PC-3 (cell line): ENCODE data around the gene FAM83E. TPM values are rescaled to one million over a fixed set of nuclear protein-coding genes. Genes with fewer than 3 reads are reported as not detected.
A peak's percentile ranks its signal among the peaks of the same experiment; 100 is the strongest.

Source experiments
- ATAC-seq: fragments of 200-7000 bp; cut with Tn5 transposase; 2 replicates; pipeline ENCODE4 v1.9.1; 2020; ENCODE audit warnings: mild to moderate bottlenecking, moderate library complexity
- BruUV-seq: library from RNA; stranded (reverse); fragments of 400-500 nt; replicated peaks from 2 replicates; lab custom pipeline; 2021; lab: Mats Ljungman, UMichigan
- CTCF ChIA-PET: fragments of 300-600 bp; sonication (Branson Sonifier 250); formaldehyde crosslinking; loops from one replicate; lab custom pipeline; 2022; ENCODE audit warnings: antibody characterized with exemption; lab: Charles Lee
- POLR2A ChIA-PET: fragments of 300-600 bp; sonication (Branson Sonifier 250); formaldehyde crosslinking; loops from one replicate; lab custom pipeline; 2022; ENCODE audit warnings: antibody characterized with exemption; ENCODE audit not compliant: unreplicated experiment; lab: Charles Lee
- DNase-seq: peaks from one replicate; pipeline ENCODE4 v3.0.0-alpha.2; 2015
- H2AFZ ChIP-seq: fragments of 300-600 bp; sonication (generic); 2 replicates; pipeline ENCODE4 v1.6.0; 2016; ENCODE audit warnings: antibody characterized with exemption, low read length
- H3F3A ChIP-seq: fragments of 300-600 bp; sonication (generic); one replicate; pipeline ENCODE4 v1.6.0; 2017; ENCODE audit warnings: antibody characterized with exemption, low read length, control low read depth, mild to moderate bottlenecking; ENCODE audit not compliant: unreplicated experiment
- H3K27ac ChIP-seq: fragments of 300-600 bp; sonication (generic); 2 replicates; pipeline ENCODE4 v1.5.1; 2016; ENCODE audit warnings: mild to moderate bottlenecking, low read length
- H3K27me3 ChIP-seq: fragments of 300-600 bp; sonication (generic); 2 replicates; pipeline ENCODE4 v1.6.1; 2016; ENCODE audit warnings: low read length, mixed read lengths
- H3K36me3 ChIP-seq: fragments of 300-600 bp; sonication (generic); 2 replicates; pipeline ENCODE4 v1.6.1; 2016; ENCODE audit warnings: low read depth, mixed run types, low read length, mixed read lengths
- H3K4me1 ChIP-seq: fragments of 300-600 bp; sonication (generic); 2 replicates; pipeline ENCODE4 v1.5.1; 2016; ENCODE audit warnings: low read length; ENCODE audit not compliant: insufficient read depth
- H3K4me2 ChIP-seq: fragments of 300-600 bp; sonication (generic); 2 replicates; pipeline ENCODE4 v1.6.0; 2016; ENCODE audit warnings: low read length
- H3K4me3 ChIP-seq: fragments of 300-600 bp; sonication (generic); 2 replicates; pipeline ENCODE4 v1.5.1; 2016; ENCODE audit warnings: mild to moderate bottlenecking, low read length, mixed read lengths
- H3K79me2 ChIP-seq: fragments of 300-600 bp; sonication (generic); 2 replicates; pipeline ENCODE4 v1.6.1; 2017; ENCODE audit warnings: low read length, mixed read lengths
- H3K9ac ChIP-seq: fragments of 300-600 bp; sonication (generic); 2 replicates; pipeline ENCODE4 v1.6.0; 2016; ENCODE audit warnings: mild to moderate bottlenecking, low read length
- H3K9me2 ChIP-seq: fragments of 300-600 bp; sonication (generic); replicated peaks from 2 replicates; pipeline ENCODE4 v1.6.1; 2016; ENCODE audit warnings: mixed run types, low read length, mixed read lengths
- H3K9me3 ChIP-seq: fragments of 300-600 bp; sonication (generic); 2 replicates; pipeline ENCODE4 v1.6.1; 2016; ENCODE audit warnings: low read length, mixed read lengths
- H4K20me1 ChIP-seq: fragments of 300-600 bp; sonication (generic); 2 replicates; pipeline ENCODE4 v1.6.1; 2016; ENCODE audit warnings: low read length, mixed read lengths
- EZH2 ChIP-seq: fragments of 300-600 bp; sonication (generic); IDR thresholded peaks from one replicate; pipeline ENCODE4 v1.6.1; 2017; ENCODE audit warnings: antibody characterized with exemption, mild to moderate bottlenecking, low read length; ENCODE audit not compliant: unreplicated experiment
- EZH2phosphoT487 ChIP-seq: fragments of 300-600 bp; sonication (generic); IDR thresholded peaks from 2 replicates; pipeline ENCODE4 v1.6.1; 2018; ENCODE audit warnings: mild to moderate bottlenecking, antibody characterized with exemption, low read length, borderline replicate concordance
- intact Hi-C: fragments of 100-400 bp; cut with micrococcal nuclease; formaldehyde crosslinking; loops from 2 replicates; pipeline ENCODE4 v1.9.0; 2023
- total RNA-seq: library from RNA; depleted of rRNA; stranded (reverse); fragments of >200 nt; gene quantifications from 2 replicates; pipeline ENCODE4 v1.2.3, GENCODE V29; 2014
- TF ChIP-seq, protein P1 (sequence below): fragments of 300-600 bp; sonication (generic); conservative IDR thresholded peaks from 2 replicates; pipeline ENCODE4 v1.5.1; 2017; ENCODE audit warnings: antibody characterized with exemption, low read depth, mild to moderate bottlenecking, low read length

The FAM83E gene
- total RNA-seq, 1 experiment from 2014 or later = 4.6 TPM

DNA sequence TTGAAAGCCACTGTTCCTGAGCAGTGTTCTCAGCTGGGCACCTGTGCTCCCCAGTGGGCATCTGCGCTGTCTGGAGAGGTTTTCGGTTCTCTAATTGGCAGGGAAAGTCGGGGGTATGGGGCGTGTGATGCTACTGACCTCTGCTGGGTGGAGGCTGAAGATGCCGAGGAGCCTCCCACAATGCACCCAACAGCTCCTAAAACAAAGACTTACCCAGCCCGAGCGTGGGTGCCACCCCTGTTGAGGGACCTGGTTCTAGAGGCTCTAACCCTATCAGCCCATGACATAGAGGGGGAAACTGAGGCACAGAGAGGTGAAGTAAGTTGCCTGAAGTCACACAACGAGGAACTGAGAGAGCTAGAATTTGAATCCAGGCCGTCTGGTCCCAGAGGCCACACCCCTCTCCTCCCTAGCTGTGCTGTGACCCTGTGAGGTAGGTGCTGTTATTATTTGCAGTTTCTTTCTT, 6.0 kb downstream of the FAM83E start:
- ATAC-seq (peak; percentile 78), DNase-seq (peak; percentile 35)
- no peak overlapping the region for H3K27ac ChIP-seq
- H3K9me3 ChIP-seq = no peaks in the 10 kb centered on the region
- no peak overlapping the region for H3K9ac ChIP-seq
- H3F3A ChIP-seq = no peaks in the 10 kb centered on the region
- no peak overlapping the region for H3K4me3 ChIP-seq
- no peaks in the 10 kb centered on the region for H4K20me1 ChIP-seq
- H3K27me3 ChIP-seq = no peaks in the 10 kb centered on the region
- no peaks in the 10 kb centered on the region for H3K79me2 ChIP-seq
- no TSS peak for BruUV-seq
- no peaks in the 10 kb centered on the region for H3K36me3 ChIP-seq
- intact Hi-C loops = no loop called here
- no peak for TF ChIP-seq EZH2
- TF ChIP-seq, protein P1, sequence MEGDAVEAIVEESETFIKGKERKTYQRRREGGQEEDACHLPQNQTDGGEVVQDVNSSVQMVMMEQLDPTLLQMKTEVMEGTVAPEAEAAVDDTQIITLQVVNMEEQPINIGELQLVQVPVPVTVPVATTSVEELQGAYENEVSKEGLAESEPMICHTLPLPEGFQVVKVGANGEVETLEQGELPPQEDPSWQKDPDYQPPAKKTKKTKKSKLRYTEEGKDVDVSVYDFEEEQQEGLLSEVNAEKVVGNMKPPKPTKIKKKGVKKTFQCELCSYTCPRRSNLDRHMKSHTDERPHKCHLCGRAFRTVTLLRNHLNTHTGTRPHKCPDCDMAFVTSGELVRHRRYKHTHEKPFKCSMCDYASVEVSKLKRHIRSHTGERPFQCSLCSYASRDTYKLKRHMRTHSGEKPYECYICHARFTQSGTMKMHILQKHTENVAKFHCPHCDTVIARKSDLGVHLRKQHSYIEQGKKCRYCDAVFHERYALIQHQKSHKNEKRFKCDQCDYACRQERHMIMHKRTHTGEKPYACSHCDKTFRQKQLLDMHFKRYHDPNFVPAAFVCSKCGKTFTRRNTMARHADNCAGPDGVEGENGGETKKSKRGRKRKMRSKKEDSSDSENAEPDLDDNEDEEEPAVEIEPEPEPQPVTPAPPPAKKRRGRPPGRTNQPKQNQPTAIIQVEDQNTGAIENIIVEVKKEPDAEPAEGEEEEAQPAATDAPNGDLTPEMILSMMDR = peak; percentile 55
- H2AFZ ChIP-seq = 0 out of 2 replicates have a peak overlapping the region, but pooled peaks have one; percentile 50
- H3K9me2 ChIP-seq = no peaks in the 10 kb centered on the region
- CTCF ChIA-PET = interaction anchor here (0.7 to 1.0 kb wide), 2 partner anchors 25 to 55 kb away, joined by 4 to 5 read pairs; no protein-coding TSS in a partner anchor
- POLR2A ChIA-PET = no interaction called here
- H3K4me2 ChIP-seq = no peak overlapping the region
- no peaks in the 10 kb centered on the region for H3K4me1 ChIP-seq

DNA sequence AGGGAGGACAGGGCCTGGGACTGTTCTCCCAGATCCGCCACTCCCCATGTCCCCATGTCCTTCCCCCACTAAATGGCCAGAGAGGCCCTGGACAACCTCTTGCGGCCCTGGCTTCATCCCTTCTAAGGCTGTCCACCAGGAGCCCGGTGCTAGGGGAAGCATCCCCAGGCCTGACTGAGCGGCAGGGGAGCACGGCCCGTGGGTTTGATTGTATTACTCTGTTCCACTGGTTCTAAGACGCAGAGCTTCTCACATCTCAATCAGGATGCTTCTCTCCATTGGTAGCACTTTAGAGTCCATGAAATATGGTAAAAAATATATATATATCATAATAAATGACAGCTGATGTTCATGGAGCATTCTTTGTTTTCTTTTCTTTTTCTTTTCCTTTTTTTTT, 7.5 kb downstream of the FAM83E start:
- Histone ChIP-seq H3K9me2 (no peaks in the 10 kb centered on the region), H3F3A (no peaks in the 10 kb centered on the region), H2AFZ (no peak overlapping the region), H3K4me3 (no peak overlapping the region), H3K27ac (no peak overlapping the region), H3K36me3 (no peaks in the 10 kb centered on the region), H3K9me3 (no peaks in the 10 kb centered on the region), H3K4me2 (no peak overlapping the region), H3K9ac (no peak overlapping the region), H3K4me1 (no peaks in the 10 kb centered on the region), H3K79me2 (no peaks in the 10 kb centered on the region), H4K20me1 (no peaks in the 10 kb centered on the region), H3K27me3 (no peaks in the 10 kb centered on the region)
- POLR2A ChIA-PET = no interaction called here
- ATAC-seq (no peak), DNase-seq (no peak)
- CTCF ChIA-PET = interaction anchor here (0.6 kb wide), 1 partner anchor 92 kb away, joined by 12 read pairs; no protein-coding TSS in a partner anchor
- no TSS peak for BruUV-seq
- intact Hi-C loops = no loop called here
- no peak for TF ChIP-seq EZH2phosphoT487

DNA sequence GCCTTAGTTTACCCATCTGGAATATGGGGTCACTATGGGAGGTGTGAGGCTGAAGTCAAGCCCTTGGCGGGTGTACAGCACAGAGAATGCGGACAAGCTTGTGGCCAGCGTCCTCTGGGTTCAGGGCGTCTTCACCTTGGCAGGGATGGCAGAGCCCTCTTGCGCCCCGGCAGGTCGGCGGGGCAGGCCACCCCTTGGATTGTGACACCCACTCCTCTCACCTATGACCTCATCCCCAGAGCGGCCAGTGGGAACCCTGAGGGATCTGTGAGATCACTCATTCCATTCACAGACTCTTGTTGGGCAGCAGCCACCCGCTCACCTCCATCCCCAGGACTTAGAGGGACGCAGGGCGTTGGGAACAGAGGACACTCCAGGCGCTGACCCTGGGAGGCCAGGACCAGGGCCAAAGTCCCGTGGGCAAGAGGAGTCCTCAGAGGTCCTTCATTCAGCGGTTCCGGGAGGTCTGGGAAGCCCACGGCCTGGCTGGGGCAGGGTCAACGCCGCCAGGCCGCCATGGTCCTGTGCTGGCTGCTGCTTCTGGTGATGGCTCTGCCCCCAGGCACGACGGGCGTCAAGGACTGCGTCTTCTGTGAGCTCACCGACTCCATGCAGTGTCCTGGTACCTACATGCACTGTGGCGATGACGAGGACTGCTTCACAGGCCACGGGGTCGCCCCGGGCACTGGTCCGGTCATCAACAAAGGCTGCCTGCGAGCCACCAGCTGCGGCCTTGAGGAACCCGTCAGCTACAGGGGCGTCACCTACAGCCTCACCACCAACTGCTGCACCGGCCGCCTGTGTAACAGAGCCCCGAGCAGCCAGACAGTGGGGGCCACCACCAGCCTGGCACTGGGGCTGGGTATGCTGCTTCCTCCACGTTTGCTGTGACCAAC, 8.2 kb downstream of the FAM83E start, which contains the start of gene SPACA4:
SPACA4 (plus strand) TSS at position 280 of the 896 bp plus-strand sequence; CDS start at position 517, 237 bp downstream.
- intact Hi-C loops = no loop called here
- no TSS peak for BruUV-seq
- H3K36me3 ChIP-seq = no peaks in the 10 kb centered on the region
- ChIA-PET CTCF (no interaction called here), POLR2A (no interaction called here)
- no peaks in the 10 kb centered on the region for H3K27me3 ChIP-seq
- no peak within 1 kb of the TSS for H3K9ac ChIP-seq
- no peak for DNase-seq
- no peak for TF ChIP-seq EZH2
- H3K9me3 ChIP-seq = no peaks in the 10 kb centered on the region
- H2AFZ ChIP-seq = no peak within 1 kb of the TSS
- H3F3A ChIP-seq = no peaks in the 10 kb centered on the region
- H4K20me1 ChIP-seq = no peaks in the 10 kb centered on the region
- H3K27ac ChIP-seq = no peak within 1 kb of the TSS
- no peak within 1 kb of the TSS for H3K4me2 ChIP-seq
- no peaks in the 10 kb centered on the region for H3K4me1 ChIP-seq
- no peaks in the 10 kb centered on the region for H3K9me2 ChIP-seq
- H3K79me2 ChIP-seq = no peaks in the 10 kb centered on the region
- no peak within 1 kb of the TSS for H3K4me3 ChIP-seq
- ATAC-seq = no peak
